ENCODE measurements around the gene CSF3.
"Not testable (repeated sequence)": the region's sequence is repeated elsewhere in the genome, so short reads cannot be mapped to it uniquely, and the experiment has no call there.

Gene CSF3

GRCh38 chr17:39999067-39999466, 16.2 kb upstream of the CSF3 start:
- no peak for DNase-seq

DNA sequence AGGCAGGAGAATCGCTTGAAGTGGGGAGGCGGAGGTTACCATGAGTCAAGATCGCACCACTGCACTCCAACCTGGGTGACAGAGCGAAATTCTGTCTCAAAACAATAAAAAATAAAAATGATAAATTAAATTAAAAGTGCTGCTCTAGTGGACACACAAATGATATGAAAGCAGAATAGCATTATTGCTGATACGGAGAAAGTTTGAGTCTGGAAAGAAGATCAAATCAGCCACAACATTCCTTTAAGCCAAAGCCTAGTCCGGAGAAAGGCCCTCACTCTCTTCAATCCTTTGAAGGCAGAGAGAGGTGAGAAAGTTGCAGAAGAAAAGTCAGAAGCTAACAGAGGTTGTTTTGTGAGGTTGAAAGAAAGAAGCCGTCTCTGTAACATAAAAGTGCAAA, 15.1 kb upstream of the CSF3 start:
- DNase-seq, result no peak

GRCh38 chr17:40001335-40001734, 13.9 kb upstream of the CSF3 start:
- not testable (repeated sequence) for DNase-seq

DNA sequence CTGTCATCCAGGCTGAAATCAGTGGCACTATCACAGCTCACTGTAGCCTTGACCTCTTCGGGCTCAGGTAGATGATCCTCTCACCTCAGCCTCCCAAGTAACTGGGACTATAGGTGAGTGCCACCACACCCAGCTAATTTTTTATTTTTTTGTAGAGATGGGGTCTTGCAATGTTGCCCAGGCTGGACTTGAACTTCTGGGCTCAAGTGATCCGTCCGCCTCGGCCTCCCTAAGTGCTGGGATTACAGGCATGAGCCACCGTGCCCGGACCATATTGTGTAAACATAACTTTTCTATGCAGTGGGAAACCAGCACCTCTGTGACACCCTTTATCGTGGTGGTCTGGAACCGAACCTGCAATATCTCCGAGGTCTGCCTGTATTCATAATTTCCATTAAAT, 11.2 kb upstream of the CSF3 start:
- no peak for DNase-seq

DNA sequence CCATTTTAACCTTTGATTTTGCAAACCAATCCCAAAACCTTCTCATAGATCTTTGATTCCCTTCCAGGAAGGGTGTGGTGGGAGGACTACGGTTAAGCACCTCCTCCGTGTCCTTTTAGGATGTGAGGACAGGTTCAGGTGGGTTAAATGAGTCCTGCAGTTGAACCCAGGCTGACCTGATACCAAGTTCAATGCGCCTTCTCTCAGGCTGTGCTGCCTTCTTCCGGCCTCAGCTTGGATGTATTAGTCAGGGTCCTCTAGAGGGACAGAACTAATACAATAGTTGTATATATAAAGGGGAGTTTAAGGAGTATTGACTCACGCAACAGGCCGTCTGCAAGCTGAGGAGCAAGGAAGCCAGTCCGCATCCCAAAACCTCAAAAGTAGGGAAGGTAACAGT, 10.5 kb upstream of the CSF3 start:
- no peak for DNase-seq

DNA sequence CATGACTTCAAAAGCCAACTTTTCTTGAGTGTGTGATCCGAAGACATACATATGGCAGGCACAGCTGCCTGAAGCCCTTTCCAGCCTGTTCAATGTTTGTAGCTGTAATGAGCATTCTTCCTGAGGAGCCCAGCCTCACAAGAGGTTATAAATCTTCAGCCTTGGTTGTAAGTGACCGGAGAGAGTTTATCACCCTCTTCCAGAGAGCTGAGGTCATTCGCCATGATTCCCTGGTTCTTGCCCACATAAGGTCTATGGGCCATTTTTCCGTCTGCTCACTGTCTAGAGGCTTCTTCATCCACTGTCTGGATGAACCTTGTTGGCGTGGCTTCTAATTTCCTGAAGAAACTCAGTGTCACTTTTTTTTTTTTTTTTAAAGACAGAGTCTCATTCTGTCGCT, 9.7 kb upstream of the CSF3 start:
- no peak for DNase-seq

DNA sequence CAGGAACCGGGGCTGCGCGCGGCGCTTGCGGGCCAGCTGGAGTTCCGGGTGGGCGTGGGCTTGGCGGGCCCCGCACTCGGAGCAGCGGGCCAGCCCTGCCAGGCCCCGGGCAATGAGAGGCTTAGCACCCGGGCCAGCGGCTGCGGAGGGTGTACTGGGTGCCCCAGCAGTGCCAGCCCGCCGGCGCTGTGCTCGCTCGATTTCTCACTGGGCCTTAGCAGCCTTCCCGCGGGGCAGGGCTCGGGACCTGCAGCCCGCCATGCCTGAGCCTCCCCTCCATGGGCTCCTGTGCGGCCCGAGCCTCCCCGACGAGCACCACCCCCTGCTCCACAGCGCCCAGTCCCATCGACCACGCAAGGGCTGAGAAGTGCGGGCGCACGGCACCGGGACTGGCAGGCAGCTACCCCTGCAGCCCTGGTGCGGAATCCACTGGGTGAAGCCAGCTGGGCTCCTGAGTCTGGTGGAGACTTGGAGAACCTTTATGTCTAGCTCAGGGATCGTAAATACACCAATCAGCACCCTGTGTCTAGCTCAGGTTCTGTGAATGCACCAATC, 4.2 kb upstream of the CSF3 start:
- DNase-seq, result not testable (repeated sequence)

DNA sequence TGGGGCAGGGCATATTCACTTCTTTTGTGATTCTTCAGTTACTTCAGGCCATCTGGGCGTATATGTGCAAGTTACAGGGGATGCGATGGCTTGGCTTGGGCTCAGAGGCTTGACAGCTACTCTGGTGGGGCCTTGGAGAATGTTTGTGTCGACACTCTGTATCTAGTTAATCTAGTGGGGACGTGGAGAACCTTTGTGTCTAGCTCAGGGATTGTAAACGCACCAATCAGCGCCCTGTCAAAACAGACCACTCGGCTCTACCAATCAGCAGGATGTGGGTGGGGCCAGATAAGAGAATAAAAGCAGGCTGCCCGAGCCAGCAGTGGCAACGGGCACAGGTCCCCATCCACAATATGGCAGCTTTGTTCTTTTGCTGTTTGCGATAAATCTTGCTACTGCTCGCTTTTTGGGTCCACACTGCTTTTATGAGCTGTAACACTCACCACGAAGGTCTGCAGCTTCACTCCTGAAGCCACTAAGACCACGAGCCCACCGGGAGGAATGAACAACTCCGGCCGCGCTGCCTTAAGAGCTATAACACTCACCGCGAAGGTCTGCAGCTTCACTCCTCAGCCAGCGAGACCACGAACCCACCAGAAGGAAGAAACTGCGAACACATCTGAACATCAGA, 3.1 kb upstream of the CSF3 start:
- DNase-seq, result not testable (repeated sequence)

DNA sequence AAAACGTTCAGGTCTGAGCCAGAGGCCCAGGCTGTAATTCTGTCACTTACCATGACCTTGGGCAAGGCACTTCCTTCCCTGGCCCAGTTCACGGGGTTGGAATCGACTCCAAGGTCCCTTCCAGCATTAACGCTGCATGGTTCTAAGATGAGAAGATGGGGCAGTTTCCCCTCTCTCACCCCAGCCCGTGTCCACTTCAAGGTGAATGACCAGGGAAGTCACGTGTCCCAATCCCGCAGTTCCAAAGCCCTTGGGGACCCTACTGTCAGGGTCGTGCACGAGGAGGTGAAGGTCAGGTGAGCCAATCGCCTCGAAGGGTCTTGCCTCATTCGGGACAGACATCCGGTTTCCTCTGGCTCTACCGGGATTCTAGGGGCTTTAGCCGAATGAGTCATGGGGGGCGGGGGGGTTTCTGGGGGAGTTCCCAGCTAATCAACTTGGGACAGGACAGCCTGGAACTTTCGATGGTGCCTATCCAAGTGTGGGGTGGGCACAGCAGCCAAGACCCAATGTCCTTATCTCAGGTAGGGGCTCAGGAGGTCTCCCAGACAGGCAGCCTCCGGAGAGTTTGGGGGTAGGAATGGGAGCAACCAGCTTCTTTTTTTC, 762 bp upstream of the CSF3 start:
- no peak for DNase-seq

- DNase-seq, result no peak
Measured at GRCh38 chr17:40015998-40016985, 1.1 kb downstream of the CSF3 start.

- DNase-seq, result no peak
Measured at GRCh38 chr17:40017422-40018080, 2.3 kb downstream of the CSF3 start.

DNA sequence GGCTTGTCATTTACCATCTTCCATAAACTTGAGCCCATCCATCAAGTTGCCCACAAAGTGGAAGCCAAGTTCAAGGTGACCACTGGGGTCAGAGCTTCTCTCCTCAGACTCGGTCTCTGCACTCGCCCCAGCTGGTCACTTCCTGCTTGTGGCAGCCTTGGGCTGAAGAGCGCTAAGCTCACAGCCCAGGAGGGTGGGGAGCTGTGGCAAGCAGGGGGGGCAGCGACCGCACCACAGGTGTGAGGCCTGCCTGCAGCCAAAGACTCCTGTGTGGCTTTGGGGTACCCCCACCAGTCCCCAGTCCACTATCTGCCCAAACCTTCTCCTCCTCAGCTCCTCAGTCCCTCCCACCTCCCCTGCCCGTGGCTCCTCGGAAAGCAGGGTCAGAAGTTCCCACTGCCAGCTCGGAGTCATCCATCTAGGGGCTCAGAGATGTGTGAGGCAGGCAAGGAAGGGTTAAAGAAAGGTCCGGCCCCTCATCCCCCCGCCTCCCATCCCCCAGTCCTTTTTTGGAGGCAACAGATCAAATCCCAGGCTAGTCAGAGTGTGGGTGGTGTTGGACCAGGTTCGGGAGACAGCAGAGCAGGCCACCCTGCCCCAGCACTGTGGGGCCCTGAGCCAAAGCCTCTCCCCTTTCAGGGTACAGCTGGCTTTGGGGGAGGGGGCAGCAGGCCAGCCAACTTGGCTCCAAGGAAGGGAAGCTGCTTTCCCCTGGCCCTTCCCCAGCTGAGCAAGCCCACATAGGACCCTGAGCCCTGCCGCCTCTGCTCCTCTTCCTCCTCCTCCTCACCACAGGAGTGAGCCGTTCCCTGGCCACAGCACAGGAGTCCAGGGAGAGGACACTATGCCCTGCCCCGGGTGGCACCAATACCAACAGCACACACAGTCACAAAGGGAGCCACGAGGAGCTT, 3.2 kb downstream of the CSF3 start:
- no peak for DNase-seq

DNA sequence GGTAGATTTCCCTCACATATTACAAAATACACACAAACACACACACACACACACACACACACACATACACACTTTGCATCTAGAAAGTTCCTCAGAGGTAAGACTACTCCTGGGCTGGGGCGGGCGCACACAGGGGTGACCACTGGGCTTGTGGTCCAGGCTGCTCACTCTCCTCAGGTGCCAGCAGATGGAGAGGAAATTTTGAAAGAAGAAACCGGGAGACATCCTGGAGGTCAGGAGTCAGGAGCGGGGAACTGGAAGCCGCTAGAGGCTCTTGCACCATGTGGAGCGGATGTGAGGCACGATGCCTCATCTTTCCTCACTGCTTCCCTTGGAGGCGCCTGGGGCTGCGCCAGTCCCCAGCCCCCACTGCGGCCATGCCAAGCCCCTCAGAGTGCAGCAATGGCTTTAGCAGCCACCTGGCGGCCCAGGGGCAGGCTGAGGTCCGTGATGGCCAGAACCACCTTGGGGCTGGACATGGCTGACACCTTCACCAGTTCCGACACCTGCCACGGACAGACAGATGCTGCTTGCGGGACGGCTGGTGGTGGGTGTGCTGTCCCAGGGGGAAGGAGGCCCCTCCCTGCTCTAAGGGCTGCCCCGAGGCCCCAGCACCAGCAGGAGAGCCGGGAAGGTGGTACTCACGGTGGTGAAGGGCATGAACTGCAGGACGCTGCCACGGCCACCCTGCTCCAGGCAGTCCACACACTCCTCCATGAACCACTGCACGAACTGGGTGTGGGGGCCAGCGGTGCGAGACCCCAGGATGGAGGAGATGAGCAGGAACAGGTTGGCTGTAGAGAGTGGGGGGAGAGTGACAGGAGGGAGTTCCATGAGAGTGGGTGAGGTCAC, 4.1 kb downstream of the CSF3 start:
- no peak for DNase-seq

DNA sequence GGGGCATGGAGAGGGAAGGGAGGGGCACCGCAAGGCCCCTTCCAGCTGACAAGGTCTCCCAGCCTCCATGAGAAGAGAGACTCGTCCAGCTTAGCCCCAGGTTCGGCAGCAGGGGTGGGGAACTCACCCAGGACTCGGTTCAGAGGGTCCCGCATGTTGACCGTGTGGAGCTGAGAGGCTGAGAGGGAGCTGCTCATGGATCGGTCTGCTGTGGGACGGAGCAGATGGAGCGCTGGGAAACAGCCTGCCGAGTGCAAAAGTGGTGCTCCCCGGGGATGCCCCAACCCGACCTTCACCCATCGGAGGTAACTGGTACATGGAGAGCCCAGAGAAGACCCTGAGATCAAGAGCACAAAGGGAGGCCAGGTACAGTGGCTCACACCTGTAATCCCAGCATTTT, 4.9 kb downstream of the CSF3 start:
- no peak for DNase-seq

- no peak for DNase-seq
Measured at GRCh38 chr17:40021451-40021971, 6.3 kb downstream of the CSF3 start.

- no peak for DNase-seq
Measured at GRCh38 chr17:40022497-40022896, 7.3 kb downstream of the CSF3 start.

DNA sequence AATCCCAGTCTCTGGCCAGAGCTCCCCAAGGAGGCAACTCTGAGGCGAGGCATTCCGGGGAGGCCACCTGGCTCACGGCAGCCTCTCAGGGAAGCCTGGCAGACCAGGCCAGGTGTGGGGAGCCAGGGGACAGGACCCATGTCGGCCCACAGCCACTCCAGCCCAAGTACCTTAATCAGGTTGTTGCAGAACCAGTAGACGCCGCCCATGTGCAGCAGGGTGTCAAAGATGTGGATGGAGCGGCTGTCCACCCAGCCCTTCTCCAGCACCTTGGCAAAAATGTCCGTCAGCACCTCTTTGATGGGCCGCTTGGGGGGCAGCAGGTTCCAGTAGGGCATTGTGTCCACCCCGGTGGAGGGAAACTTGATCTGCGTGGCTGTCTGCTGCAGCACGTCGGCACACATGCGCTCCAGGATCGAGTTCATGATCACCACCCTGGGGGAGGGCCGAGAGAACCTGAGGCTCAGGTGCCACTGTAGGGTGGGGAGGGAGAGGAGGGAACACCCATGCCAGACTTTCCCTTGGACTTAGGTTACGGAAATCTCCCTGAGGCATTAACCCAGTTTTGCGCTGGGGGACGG, 7.8 kb downstream of the CSF3 start:
- DNase-seq, result peak; percentile 64

DNA sequence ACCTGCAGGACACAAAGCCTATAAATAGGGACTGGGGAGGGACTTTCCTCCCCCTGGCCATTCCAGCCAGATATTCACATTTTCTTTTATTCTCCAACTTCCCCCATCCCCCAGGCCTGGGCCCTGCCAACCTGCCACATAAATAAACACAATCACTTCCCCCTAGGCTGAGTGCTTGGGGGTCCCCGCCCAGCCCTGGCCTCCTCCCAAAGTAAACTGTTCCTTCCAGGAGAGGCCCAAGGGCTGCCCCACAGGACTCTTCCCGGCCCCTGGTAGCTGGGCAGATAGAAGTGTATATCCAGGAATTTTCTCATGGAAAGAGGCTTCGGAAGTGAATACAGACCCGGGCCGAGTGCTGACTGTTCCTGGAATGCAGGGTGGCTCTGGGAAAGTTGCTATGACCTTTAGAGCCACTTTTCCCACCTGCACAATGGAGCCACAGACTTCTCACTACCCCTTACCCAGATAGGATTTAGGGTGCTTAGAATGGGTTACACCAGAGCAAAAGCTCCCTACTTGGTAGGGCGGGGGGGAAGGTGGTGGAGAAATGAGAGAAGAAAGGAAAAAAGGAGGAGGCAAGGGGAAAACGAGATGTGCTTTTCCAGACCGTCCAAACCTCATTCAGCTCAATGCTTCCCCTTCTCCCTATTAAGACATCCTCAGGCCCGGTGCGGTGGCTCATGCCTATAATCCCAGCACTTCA, 8.5 kb downstream of the CSF3 start:
- peak; percentile 78 for DNase-seq

- no peak for DNase-seq
Measured at GRCh38 chr17:40024901-40025300, 9.7 kb downstream of the CSF3 start.

DNA sequence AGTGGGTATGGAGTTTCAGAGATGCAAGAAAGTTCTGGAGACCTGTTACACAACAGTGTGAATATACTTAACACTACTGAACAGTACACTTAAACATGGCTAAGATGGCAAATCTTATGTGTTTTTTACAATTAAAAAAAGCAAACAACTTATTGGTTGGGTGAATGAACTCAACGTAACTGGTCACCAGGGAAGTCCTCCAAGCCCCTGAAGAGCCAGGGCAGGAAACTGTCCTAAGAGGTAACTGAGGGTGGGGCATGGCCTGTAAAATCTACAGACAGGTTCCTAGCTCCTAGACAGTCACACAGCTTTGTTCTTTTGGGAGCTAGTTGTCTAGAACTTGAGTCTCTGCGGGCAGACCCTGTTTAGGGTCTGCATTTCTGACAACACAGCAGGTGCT, 10.3 kb downstream of the CSF3 start:
- DNase-seq, result no peak

All from NCI-H2029 treated with DMSO at 0.1 percent for 48 hours (cell line).